ENCODE data around the gene POLR1A.

The POLR1A gene

DNA sequence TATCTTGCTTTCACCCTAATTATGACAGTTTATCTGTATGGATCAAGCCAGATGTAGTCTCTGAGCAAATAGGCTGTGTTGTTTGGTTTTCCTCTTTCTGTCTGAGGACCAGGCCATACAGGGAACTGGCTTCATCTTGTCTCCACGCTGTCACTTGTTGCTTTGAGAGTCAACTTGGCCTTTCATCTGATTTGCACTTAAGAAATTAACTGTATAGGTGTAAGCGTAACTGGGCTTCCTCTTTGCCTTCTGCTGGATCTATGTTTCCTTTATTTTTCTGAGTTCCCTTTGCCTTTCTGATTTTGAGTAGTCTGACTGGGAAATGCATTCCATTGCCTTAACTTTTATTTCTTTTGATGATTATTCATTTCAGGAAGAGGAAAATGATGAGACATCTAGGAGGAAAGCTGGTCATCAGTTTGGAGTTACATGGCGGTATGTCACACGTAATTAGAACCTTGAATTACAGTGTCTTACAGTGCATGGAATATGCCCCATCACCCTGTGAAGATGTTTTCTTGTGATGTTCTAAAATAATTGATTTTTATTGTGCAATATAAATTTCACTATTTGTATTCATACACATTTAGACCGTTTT is 17.7 kb upstream of the POLR1A start:
- TF ChIP-seq, protein P1, sequence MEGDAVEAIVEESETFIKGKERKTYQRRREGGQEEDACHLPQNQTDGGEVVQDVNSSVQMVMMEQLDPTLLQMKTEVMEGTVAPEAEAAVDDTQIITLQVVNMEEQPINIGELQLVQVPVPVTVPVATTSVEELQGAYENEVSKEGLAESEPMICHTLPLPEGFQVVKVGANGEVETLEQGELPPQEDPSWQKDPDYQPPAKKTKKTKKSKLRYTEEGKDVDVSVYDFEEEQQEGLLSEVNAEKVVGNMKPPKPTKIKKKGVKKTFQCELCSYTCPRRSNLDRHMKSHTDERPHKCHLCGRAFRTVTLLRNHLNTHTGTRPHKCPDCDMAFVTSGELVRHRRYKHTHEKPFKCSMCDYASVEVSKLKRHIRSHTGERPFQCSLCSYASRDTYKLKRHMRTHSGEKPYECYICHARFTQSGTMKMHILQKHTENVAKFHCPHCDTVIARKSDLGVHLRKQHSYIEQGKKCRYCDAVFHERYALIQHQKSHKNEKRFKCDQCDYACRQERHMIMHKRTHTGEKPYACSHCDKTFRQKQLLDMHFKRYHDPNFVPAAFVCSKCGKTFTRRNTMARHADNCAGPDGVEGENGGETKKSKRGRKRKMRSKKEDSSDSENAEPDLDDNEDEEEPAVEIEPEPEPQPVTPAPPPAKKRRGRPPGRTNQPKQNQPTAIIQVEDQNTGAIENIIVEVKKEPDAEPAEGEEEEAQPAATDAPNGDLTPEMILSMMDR (IDR thresholded peaks at IDR 0.05; ENCODE audit: low read depth, low read length), result no peak

DNA sequence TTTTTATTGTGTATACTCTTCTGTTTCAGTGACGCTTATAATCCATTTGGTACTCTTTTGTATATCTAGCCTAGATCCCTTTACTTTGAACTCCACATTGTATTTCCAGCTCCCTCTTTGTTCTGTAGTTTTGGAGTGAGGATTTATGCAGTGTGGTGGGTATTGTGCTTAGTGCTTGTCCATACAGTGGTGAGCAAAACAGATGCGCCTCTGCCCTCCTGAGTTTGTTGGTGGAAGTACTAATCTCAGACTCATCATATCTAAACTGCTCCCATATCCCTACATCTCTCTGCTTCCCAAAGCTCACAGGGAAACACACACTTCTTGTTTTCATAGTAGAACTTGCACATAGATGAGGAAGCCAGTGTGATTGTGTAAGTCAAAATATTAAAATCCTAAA is 12.4 kb upstream of the POLR1A start:
- DNase-seq (ENCODE audit: extremely low read depth, low read depth), result no peak
- TF ChIP-seq, protein P1 (IDR thresholded peaks at IDR 0.05; ENCODE audit: low read depth, low read length), result no peak

More for the DNA sequence above, 17.7 kb upstream of the POLR1A start:
- no peak for DNase-seq (ENCODE audit: extremely low read depth, low read depth)

DNA sequence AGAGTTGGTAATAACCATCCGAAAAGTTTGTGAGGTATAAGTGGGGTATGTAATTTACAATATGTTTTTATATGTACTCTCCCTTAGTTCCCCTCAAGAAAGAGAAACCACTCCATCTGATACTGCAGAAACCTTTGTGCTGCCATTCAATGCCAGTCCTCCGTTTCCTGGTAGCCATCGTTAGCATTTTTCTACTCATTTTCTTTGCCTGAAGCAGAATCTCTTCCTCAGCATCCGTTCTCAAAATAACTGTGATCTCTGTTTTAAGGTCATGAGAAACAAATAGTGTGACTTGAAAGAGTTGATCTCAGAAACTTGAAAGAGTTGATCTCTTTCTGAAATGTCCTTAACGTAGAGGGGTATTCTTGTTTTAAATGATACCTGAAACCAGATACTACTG is 1.3 kb upstream of the POLR1A start:
- no peak for DNase-seq (ENCODE audit: extremely low read depth, low read depth)
- TF ChIP-seq, protein P1 (IDR thresholded peaks at IDR 0.05; ENCODE audit: low read depth, low read length), result no peak

DNA sequence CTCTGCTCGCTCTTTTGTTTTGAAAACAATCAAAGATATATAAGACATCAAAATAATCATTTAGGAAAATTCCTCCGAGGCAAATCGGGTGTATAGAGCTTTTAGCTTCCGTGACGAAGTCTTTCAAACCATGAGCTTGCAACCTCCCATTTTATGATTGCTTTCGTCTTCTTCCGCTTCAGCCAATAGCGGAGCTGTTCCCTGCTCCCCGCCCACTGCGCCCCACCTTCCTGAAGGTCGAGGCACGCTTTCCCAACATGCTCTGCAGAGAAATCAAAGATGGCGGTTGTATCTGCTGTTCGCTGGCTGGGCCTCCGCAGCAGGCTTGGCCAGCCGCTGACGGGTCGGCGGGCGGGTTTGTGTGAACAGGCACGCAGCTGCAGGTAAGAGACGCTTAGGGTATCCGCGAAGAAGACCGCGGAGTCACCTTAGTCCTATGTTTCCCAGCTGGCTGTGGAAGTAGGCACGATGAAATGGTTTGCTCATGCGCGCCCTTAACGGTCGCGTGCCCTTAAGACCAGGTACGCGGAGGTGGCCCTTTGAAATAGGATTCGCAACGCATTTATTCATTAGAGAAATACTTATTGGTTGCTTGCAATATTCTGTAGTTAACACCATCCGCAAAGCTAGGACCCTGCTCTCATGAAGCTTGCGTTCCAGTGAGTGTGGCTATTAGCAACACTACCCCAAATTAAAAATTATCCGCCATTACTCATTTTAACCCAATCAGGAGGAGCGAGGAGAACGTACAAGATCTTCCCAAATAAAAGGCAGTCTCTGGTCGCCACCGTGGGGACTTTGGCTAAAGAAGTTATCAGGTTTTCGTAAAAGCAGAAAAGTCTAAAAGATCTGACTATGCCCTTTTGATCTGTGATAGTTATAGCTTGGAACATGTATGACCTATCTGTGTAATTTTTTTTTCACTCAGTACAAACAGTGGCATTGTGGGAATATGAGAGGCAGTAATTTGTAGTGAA is 571 bp upstream of the POLR1A start, which contains the start of gene PTCD3:
Gene PTCD3 (plus strand): TSS at position 267 of the 977 bp plus-strand sequence. CDS start 13 bp downstream, at position 280.
- TF ChIP-seq, protein P1 (IDR thresholded peaks at IDR 0.05; ENCODE audit: low read depth, low read length), result no peak
- peak; percentile 85 for DNase-seq (ENCODE audit: extremely low read depth, low read depth)

DNA sequence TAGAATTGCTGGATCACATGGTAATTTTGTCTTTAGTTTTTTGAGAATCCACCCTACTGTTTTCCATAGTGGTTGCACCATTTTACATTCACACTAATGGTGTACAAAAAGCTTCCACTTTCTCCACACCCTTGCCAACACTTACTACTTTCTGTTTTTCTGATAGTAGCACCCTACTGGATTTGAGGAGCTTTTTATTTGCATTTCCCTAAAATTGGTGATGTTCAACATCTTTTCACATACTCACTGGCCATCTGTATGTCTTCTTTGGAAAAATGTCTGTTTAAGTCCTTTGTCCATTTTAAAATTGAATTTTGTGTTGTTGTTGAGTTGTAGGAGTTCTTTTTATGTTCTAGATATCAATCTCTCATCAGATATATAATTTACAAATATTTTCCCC is 3.5 kb downstream of the POLR1A start:
- DNase-seq (ENCODE audit: extremely low read depth, low read depth), result no peak
- TF ChIP-seq, protein P1 (IDR thresholded peaks at IDR 0.05; ENCODE audit: low read depth, low read length), result no peak

DNA sequence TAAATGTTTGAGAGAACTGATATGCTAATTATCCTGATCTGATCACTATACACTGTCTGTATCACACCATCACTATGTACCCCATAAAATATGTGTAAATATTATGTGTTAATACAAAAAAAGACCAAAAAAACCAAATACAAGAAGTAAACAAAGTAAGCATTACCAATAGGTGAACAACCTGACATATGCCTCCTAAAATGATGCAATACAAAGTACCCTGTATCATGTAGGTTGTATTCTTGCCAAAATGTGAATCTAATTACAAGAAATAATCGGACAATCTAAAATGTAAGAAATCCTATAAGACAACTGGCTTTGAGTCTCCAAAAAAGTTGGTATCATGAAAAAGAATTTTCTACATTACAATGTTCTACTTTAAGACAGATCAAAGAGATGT is 7.8 kb downstream of the POLR1A start:
- no peak for DNase-seq (ENCODE audit: extremely low read depth, low read depth)
- TF ChIP-seq, protein P1 (IDR thresholded peaks at IDR 0.05; ENCODE audit: low read depth, low read length), result no peak

Measured in AG09319 (cell line).